Naive thymus-derived CD4-positive, alpha-beta T cell (primary cell): ENCODE results near the gene OR6K6. TPM values are rescaled to one million over a fixed set of nuclear protein-coding genes. Genes with fewer than 3 reads are reported as not detected.

Experiments used
- ATAC-seq: fragments of 150-1000 bp; cut with Tn5 transposase; 2 replicates; pipeline ENCODE4 v1.10.0; 2021; ENCODE audit warnings: mild to moderate bottlenecking, moderate library complexity
- CTCF ChIA-PET: fragments of 350-600 bp; sonication (Branson Sonifier 250); formaldehyde crosslinking; loops from one replicate; lab custom pipeline; 2021; ENCODE audit warnings: antibody characterized with exemption; lab: Charles Lee
- POLR2A ChIA-PET: fragments of 350-600 bp; sonication (Branson Sonifier 250); formaldehyde crosslinking; loops from one replicate; lab custom pipeline; 2021; ENCODE audit warnings: antibody characterized with exemption, inconsistent platforms; lab: Charles Lee
- DNase-seq, 9 donors: peaks; one replicate each; pipeline versions ENCODE4 v3.0.0 to v3.0.0-alpha.2; 2020 to 2022; ENCODE audit warnings: mixed read lengths in 1 of 9
- H3K27ac ChIP-seq: one replicate; pipeline ENCODE4 v1.7.0; 2013; ENCODE audit warnings: mild to moderate bottlenecking, low read depth, low read length, moderate library complexity
- H3K27me3 ChIP-seq, 2 donors: one replicate each; pipeline ENCODE4 v1.7.0; 2013; ENCODE audit warnings: low read length in 2 of 2, mild to moderate bottlenecking in 2 of 2, moderate library complexity in 2 of 2; ENCODE audit not compliant: control insufficient read depth in 2 of 2, insufficient read depth in 2 of 2
- H3K36me3 ChIP-seq, 3 experiments: 1 replicate in 2 of 3; 2 replicates in 1 of 3; pipeline ENCODE4 v1.7.0; 2013; ENCODE audit warnings: low read length in 3 of 3, mild to moderate bottlenecking in 3 of 3, moderate library complexity in 1 of 3; ENCODE audit not compliant: insufficient read depth in 3 of 3, control insufficient read depth in 2 of 3
- H3K4me1 ChIP-seq, 2 donors: one replicate each; pipeline ENCODE4 v1.7.0; 2013; ENCODE audit warnings: low read length in 2 of 2, mild to moderate bottlenecking in 2 of 2, moderate library complexity in 1 of 2; ENCODE audit not compliant: control insufficient read depth in 2 of 2, insufficient read depth in 2 of 2
- H3K4me3 ChIP-seq: 2 replicates; pipeline ENCODE4 v1.7.0; 2013; ENCODE audit warnings: mild to moderate bottlenecking, low read length
- H3K9me3 ChIP-seq, 3 experiments: 1 replicate in 2 of 3; 2 replicates in 1 of 3; pipeline ENCODE4 v1.7.0; 2013; ENCODE audit warnings: low read length in 3 of 3; ENCODE audit not compliant: control insufficient read depth in 2 of 3
- H3K27ac Mint-ChIP-seq, 9 donors: one replicate each; pipeline ENCODE4 v1.8.0; 2020 to 2022; ENCODE audit warnings: mixed read lengths in 9 of 9, mild to moderate bottlenecking in 8 of 9, moderate library complexity in 5 of 9, inconsistent platforms in 2 of 9
- H3K27me3 Mint-ChIP-seq, 5 donors: one replicate each; pipeline ENCODE4 v1.8.0; 2021 to 2022; ENCODE audit warnings: mixed read lengths in 5 of 5, mild to moderate bottlenecking in 1 of 5
- H3K36me3 Mint-ChIP-seq, 5 donors: one replicate each; pipeline ENCODE4 v1.8.0; 2020 to 2022; ENCODE audit warnings: mixed read lengths in 5 of 5, mild to moderate bottlenecking in 3 of 5, inconsistent platforms in 1 of 5
- H3K4me1 Mint-ChIP-seq, 7 donors: one replicate each; pipeline ENCODE4 v1.8.0; 2020 to 2022; ENCODE audit warnings: mixed read lengths in 7 of 7, mild to moderate bottlenecking in 3 of 7, inconsistent platforms in 1 of 7
- H3K4me3 Mint-ChIP-seq, 10 donors: one replicate each; pipeline ENCODE4 v1.8.0; 2020 to 2022; ENCODE audit warnings: mild to moderate bottlenecking in 10 of 10, mixed read lengths in 10 of 10, moderate library complexity in 6 of 10, inconsistent platforms in 2 of 10
- H3K9me3 Mint-ChIP-seq, 11 donors: one replicate each; pipeline ENCODE4 v1.8.0; 2020 to 2022; ENCODE audit warnings: mixed read lengths in 11 of 11, mild to moderate bottlenecking in 4 of 11, inconsistent platforms in 1 of 11, moderate library complexity in 1 of 11
- intact Hi-C, 2 donors: fragments of 100-400 bp; cut with micrococcal nuclease; formaldehyde crosslinking; loops; one replicate each; pipeline ENCODE4 v1.15.1; 2023
- polyA plus RNA-seq, 2 donors: library from polyadenylated mRNA; unstranded; fragments of 300-500 nt; fragmentation: Illumina TruSeq; gene quantifications; one replicate each; pipeline ENCODE4 v1.2.3, GENCODE V29; 2021
- total RNA-seq, 6 experiments: library from RNA in 5 of 6; stranded (reverse) in 5 of 6; gene quantifications; 1 replicate in 5 of 6; 2 replicates in 1 of 6; pipeline ENCODE4 v1.2.3 and lab custom pipeline; 2021 to 2026

The OR6K6 gene
- total and polyA plus RNA-seq, 7 experiments from 2014 or later = not detected

GRCh38 chr1:158720620-158721019, 33.9 kb upstream of the OR6K6 start, which contains the start of gene OR6K3:
Gene OR6K3, minus strand, starts transcription at chr1:158720720. Its CDS starts 2,605 bp downstream, at chr1:158718115.
- Mint-ChIP-seq H3K27ac (no peak within 1 kb of the TSS), H3K36me3 (no peaks in the 10 kb centered on the region), H3K4me1 (peaks cover 0 to 3% (median 0%) of the 10 kb centered on the region in 7 donors), H3K4me3 (no peak within 1 kb of the TSS), H3K9me3 (no peaks in the 10 kb centered on the region), H3K27me3 (peaks cover 12 to 48% (median 35%) of the 10 kb centered on the region in 5 donors)
- H3K4me3 ChIP-seq = no peak within 1 kb of the TSS
- CTCF ChIA-PET = no interaction called here
- H3K36me3 ChIP-seq = no peaks in the 10 kb centered on the region
- no peaks in the 10 kb centered on the region for H3K27me3 ChIP-seq
- ATAC-seq (no peak), DNase-seq (no peak)
- intact Hi-C loops = no loop called here
- H3K9me3 ChIP-seq = no peaks in the 10 kb centered on the region
- H3K27ac ChIP-seq = no peak within 1 kb of the TSS
- POLR2A ChIA-PET = no interaction called here
- H3K4me1 ChIP-seq = no peaks in the 10 kb centered on the region

GRCh38 chr1:158724442-158724841, 30.1 kb upstream of the OR6K6 start:
- Mint-ChIP-seq H3K9me3 (no peaks in the 10 kb centered on the region), H3K4me1 (no peaks in the 10 kb centered on the region), H3K4me3 (no peak overlapping the region), H3K27me3 (peaks cover 21 to 37% (median 30%) of the 10 kb centered on the region in 5 donors), H3K36me3 (no peaks in the 10 kb centered on the region), H3K27ac (no peak overlapping the region)
- no peaks in the 10 kb centered on the region for H3K27me3 ChIP-seq
- no peaks in the 10 kb centered on the region for H3K36me3 ChIP-seq
- ATAC-seq = no peak
- H3K4me3 ChIP-seq = no peak overlapping the region
- ChIA-PET POLR2A (no interaction called here), CTCF (no interaction called here)
- no peak overlapping the region for H3K27ac ChIP-seq
- no peaks in the 10 kb centered on the region for H3K4me1 ChIP-seq
- intact Hi-C loops = no loop called here
- H3K9me3 ChIP-seq = no peaks in the 10 kb centered on the region
- DNase-seq = no peak

- H3K27ac ChIP-seq = no peak overlapping the region
- H3K9me3 Mint-ChIP-seq = no peaks in the 10 kb centered on the region
- POLR2A ChIA-PET = no interaction called here
- H3K4me1 ChIP-seq = no peaks in the 10 kb centered on the region
- intact Hi-C loops = no loop called here
- no peaks in the 10 kb centered on the region for H3K36me3 ChIP-seq
- H3K4me1 Mint-ChIP-seq = no peaks in the 10 kb centered on the region
- H3K9me3 ChIP-seq = no peaks in the 10 kb centered on the region
- no peak overlapping the region for H3K27ac Mint-ChIP-seq
- CTCF ChIA-PET = no interaction called here
- DNase-seq = no peak
- ATAC-seq = no peak
- no peaks in the 10 kb centered on the region for H3K27me3 ChIP-seq
- no peaks in the 10 kb centered on the region for H3K36me3 Mint-ChIP-seq
- H3K4me3 ChIP-seq = no peak overlapping the region
- no peak overlapping the region for H3K4me3 Mint-ChIP-seq
- H3K27me3 Mint-ChIP-seq = peaks cover 6 to 23% (median 16%) of the 10 kb centered on the region in 5 donors
Observed at GRCh38 chr1:158728510-158729225, 25.9 kb upstream of the OR6K6 start.

GRCh38 chr1:158730453-158730852, 24.1 kb upstream of the OR6K6 start:
- POLR2A ChIA-PET = no interaction called here
- H3K9me3 Mint-ChIP-seq = no peaks in the 10 kb centered on the region
- H3K4me1 ChIP-seq = no peaks in the 10 kb centered on the region
- no peak overlapping the region for H3K27ac ChIP-seq
- H3K4me3 ChIP-seq = no peak overlapping the region
- no peaks in the 10 kb centered on the region for H3K27me3 ChIP-seq
- no peak overlapping the region for H3K4me3 Mint-ChIP-seq
- CTCF ChIA-PET = no interaction called here
- no peaks in the 10 kb centered on the region for H3K9me3 ChIP-seq
- intact Hi-C loops = no loop called here
- H3K36me3 Mint-ChIP-seq = no peaks in the 10 kb centered on the region
- peaks cover 5 to 25% (median 9%) of the 10 kb centered on the region in 5 donors for H3K27me3 Mint-ChIP-seq
- H3K27ac Mint-ChIP-seq = no peak overlapping the region
- no peaks in the 10 kb centered on the region for H3K4me1 Mint-ChIP-seq
- DNase-seq (no peak), ATAC-seq (no peak)
- no peaks in the 10 kb centered on the region for H3K36me3 ChIP-seq

- Histone ChIP-seq H3K4me1 (no peaks in the 10 kb centered on the region), H3K36me3 (no peaks in the 10 kb centered on the region), H3K27me3 (no peaks in the 10 kb centered on the region), H3K27ac (no peak overlapping the region), H3K4me3 (no peak overlapping the region), H3K9me3 (no peaks in the 10 kb centered on the region)
- no peaks in the 10 kb centered on the region for H3K36me3 Mint-ChIP-seq
- no peak for DNase-seq
- H3K27ac Mint-ChIP-seq = no peak overlapping the region
- H3K27me3 Mint-ChIP-seq = peaks cover 5 to 22% (median 5%) of the 10 kb centered on the region in 5 donors
- ATAC-seq = no peak
- no peak overlapping the region for H3K4me3 Mint-ChIP-seq
- intact Hi-C loops = no loop called here
- ChIA-PET CTCF (no interaction called here), POLR2A (no interaction called here)
- no peaks in the 10 kb centered on the region for H3K4me1 Mint-ChIP-seq
- no peaks in the 10 kb centered on the region for H3K9me3 Mint-ChIP-seq
Observed at GRCh38 chr1:158731707-158732106, 22.8 kb upstream of the OR6K6 start.

- Mint-ChIP-seq H3K4me1 (no peaks in the 10 kb centered on the region), H3K27ac (no peak overlapping the region), H3K4me3 (no peak overlapping the region), H3K27me3 (peaks cover 4 to 22% (median 5%) of the 10 kb centered on the region in 5 donors), H3K9me3 (no peaks in the 10 kb centered on the region), H3K36me3 (no peaks in the 10 kb centered on the region)
- CTCF ChIA-PET = no interaction called here
- ATAC-seq (no peak), DNase-seq (no peak)
- intact Hi-C loops = no loop called here
- H3K27ac ChIP-seq = no peak overlapping the region
- POLR2A ChIA-PET = no interaction called here
- no peaks in the 10 kb centered on the region for H3K36me3 ChIP-seq
- H3K4me3 ChIP-seq = no peak overlapping the region
- H3K9me3 ChIP-seq = no peaks in the 10 kb centered on the region
- no peaks in the 10 kb centered on the region for H3K27me3 ChIP-seq
- H3K4me1 ChIP-seq = no peaks in the 10 kb centered on the region
Observed at GRCh38 chr1:158732524-158732923, 22.0 kb upstream of the OR6K6 start.

GRCh38 chr1:158735848-158736247, 18.7 kb upstream of the OR6K6 start:
- no peak for DNase-seq
- Histone ChIP-seq H3K4me1 (no peaks in the 10 kb centered on the region), H3K27me3 (peaks cover 0 to 5% of the 10 kb centered on the region in 2 donors), H3K4me3 (no peak overlapping the region), H3K9me3 (no peaks in the 10 kb centered on the region), H3K36me3 (no peaks in the 10 kb centered on the region), H3K27ac (no peak overlapping the region)
- intact Hi-C loops = no loop called here
- ChIA-PET POLR2A (no interaction called here), CTCF (no interaction called here)
- no peak for ATAC-seq
- Mint-ChIP-seq H3K27me3 (peaks cover 14 to 22% (median 17%) of the 10 kb centered on the region in 5 donors), H3K27ac (no peak overlapping the region), H3K4me3 (no peak overlapping the region), H3K4me1 (no peaks in the 10 kb centered on the region), H3K9me3 (no peaks in the 10 kb centered on the region), H3K36me3 (no peaks in the 10 kb centered on the region)
